Measurements from ENCODE around the gene MYO7B.

The MYO7B gene

DNA sequence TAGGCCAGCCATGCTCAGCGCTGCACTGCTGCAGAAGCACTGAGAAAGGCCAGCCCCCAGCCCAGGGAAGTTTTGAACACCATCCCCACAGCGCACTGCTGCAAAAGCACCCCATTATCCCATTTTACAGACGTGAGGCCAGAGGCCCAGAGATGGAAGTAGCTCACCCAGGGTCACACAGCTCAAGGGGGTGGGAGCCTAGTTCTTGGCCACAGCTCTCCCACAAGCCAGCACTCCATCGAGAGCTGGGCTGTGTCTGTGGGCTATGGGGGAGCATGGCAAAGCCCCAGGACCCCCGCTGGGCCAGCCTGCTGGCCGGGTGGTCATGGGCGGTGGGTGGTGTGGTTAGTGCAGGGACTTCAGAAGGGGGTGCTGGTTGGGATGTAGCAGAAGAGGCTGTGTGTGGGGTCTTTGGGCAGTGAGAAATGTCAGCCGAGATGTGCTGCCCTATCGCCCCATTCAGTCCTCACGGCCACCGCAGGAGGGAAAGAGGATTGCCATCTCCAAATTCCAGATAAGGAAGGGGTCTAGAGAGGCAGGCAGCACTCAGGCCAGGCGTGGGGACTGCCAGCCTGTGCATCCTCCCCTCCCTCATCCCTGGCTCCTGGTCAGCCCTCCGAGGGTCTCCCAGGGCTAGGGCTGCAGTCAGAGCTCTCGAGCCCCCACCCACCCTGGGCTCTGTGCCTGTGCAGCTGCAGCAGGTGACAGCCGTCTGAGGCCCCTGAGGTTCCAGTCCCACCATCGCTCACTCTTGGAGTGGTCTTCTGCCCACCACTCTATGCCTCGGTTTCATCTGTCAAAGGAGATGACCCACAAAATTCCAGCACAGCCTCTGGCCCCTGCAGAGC lies 93.5 kb downstream of the MYO7B start:
- Histone ChIP-seq H2AK5ac (ENCODE audit: low read depth, low read length) (no peak overlapping the region), H3K14ac (ENCODE audit: low read length) (no peak overlapping the region), H3K9me3 (replicated peaks in 1 of 2; ENCODE audit: control insufficient read depth in 2 of 2, insufficient read depth in 1 of 2, low read depth in 1 of 2, low read length in 2 of 2) (no peaks in the 10 kb centered on the region), H4K8ac (ENCODE audit: low read depth, low read length) (no peak overlapping the region), H3K36me3 (replicated peaks in 1 of 2; ENCODE audit: control insufficient read depth in 2 of 2, insufficient read depth in 2 of 2, low read length in 2 of 2) (no peaks in the 10 kb centered on the region), H3K23ac (ENCODE audit: low read depth, low read length, poor library complexity) (peak overlapping the region; percentile 53), H3K4me1 (ENCODE audit: control insufficient read depth in 2 of 2, insufficient read depth in 1 of 2, low read depth in 1 of 2, low read length in 2 of 2) (no peaks in the 10 kb centered on the region), H2BK120ac (ENCODE audit: low read depth, low read length) (peak overlapping the region; percentile 41), H3K18ac (ENCODE audit: low read length) (peak overlapping the region; percentile 49), H3K4ac (ENCODE audit: low read length) (no peak overlapping the region), H2BK5ac (ENCODE audit: low read length) (peak overlapping the region; percentile 61), H3K4me2 (ENCODE audit: insufficient read depth, low read length, poor library complexity, severe bottlenecking) (no peak overlapping the region), H3K79me1 (ENCODE audit: low read depth, low read length) (peaks cover 4% of the 10 kb centered on the region), H2BK15ac (ENCODE audit: low read length) (no peak overlapping the region), H4K91ac (ENCODE audit: low read depth, low read length, poor library complexity) (no peak overlapping the region), H3K9ac (ENCODE audit: low read depth, low read length, poor library complexity) (no peak overlapping the region), H2BK12ac (ENCODE audit: low read length) (peak overlapping the region; percentile 84), H3K27ac (replicated peaks; ENCODE audit: low read length) (no peak overlapping the region), H3K27me3 (ENCODE audit: control insufficient read depth in 3 of 3, insufficient read depth in 3 of 3, low read depth in 1 of 3, low read length in 3 of 3) (no peaks in the 10 kb centered on the region), H2AFZ (ENCODE audit: low read length) (no peak overlapping the region), H3K4me3 (ENCODE audit: low read length in 2 of 2) (no peak overlapping the region)
- no CpG with 5 or more reads among the region's 17 CpGs for WGBS, 2 donors (ENCODE audit: extremely low coverage in 2 of 2, insufficient read length in 2 of 2, insufficient replicate concordance in 1 of 2)
- no peak for DNase-seq (ENCODE audit: low spot score)

DNA sequence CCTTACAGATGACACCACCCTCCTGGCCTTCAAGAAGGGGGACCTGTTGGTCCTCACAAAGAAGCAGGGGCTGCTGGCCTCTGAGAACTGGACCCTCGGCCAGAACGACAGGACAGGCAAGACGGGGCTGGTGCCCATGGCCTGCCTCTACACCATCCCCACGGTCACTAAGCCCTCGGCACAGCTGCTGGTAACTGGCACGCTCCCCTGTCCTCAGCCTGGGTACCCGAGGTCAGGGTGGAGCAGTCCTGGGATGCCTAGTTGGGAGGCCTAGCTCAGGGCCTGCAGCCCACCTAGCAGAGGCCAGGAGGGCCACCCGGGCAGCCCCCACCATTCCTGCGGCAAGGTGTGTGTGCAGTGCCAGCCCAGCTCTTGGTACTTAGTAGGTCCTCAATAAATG lies 94.2 kb downstream of the MYO7B start:
- Histone ChIP-seq H2AK5ac (ENCODE audit: low read depth, low read length) (no peak overlapping the region), H3K79me1 (ENCODE audit: low read depth, low read length) (peaks cover 4% of the 10 kb centered on the region), H3K4me2 (ENCODE audit: insufficient read depth, low read length, poor library complexity, severe bottlenecking) (no peak overlapping the region), H3K14ac (ENCODE audit: low read length) (peak overlapping the region; percentile 71), H2AFZ (ENCODE audit: low read length) (no peak overlapping the region), H3K4me1 (ENCODE audit: control insufficient read depth in 2 of 2, insufficient read depth in 1 of 2, low read depth in 1 of 2, low read length in 2 of 2) (no peaks in the 10 kb centered on the region), H3K27me3 (ENCODE audit: control insufficient read depth in 3 of 3, insufficient read depth in 3 of 3, low read depth in 1 of 3, low read length in 3 of 3) (no peaks in the 10 kb centered on the region), H4K8ac (ENCODE audit: low read depth, low read length) (peak overlapping the region; percentile 65), H3K23ac (ENCODE audit: low read depth, low read length, poor library complexity) (peak overlapping the region; percentile 53), H2BK15ac (ENCODE audit: low read length) (no peak overlapping the region), H3K4ac (ENCODE audit: low read length) (peak overlapping the region; percentile 53), H3K27ac (replicated peaks; ENCODE audit: low read length) (no peak overlapping the region), H3K18ac (ENCODE audit: low read length) (no peak overlapping the region), H4K91ac (ENCODE audit: low read depth, low read length, poor library complexity) (no peak overlapping the region), H2BK120ac (ENCODE audit: low read depth, low read length) (peak overlapping the region; percentile 41), H3K4me3 (ENCODE audit: low read length in 2 of 2) (no peak overlapping the region), H3K36me3 (replicated peaks in 1 of 2; ENCODE audit: control insufficient read depth in 2 of 2, insufficient read depth in 2 of 2, low read length in 2 of 2) (no peaks in the 10 kb centered on the region), H2BK12ac (ENCODE audit: low read length) (peak overlapping the region; percentile 84), H3K9ac (ENCODE audit: low read depth, low read length, poor library complexity) (no peak overlapping the region), H2BK5ac (ENCODE audit: low read length) (peak overlapping the region; percentile 61), H3K9me3 (replicated peaks in 1 of 2; ENCODE audit: control insufficient read depth in 2 of 2, insufficient read depth in 1 of 2, low read depth in 1 of 2, low read length in 2 of 2) (no peaks in the 10 kb centered on the region)
- no peak for DNase-seq (ENCODE audit: low spot score)
- WGBS, 2 donors (ENCODE audit: extremely low coverage in 2 of 2, insufficient read length in 2 of 2, insufficient replicate concordance in 1 of 2): no CpG with 5 or more reads among the region's 9 CpGs

DNA sequence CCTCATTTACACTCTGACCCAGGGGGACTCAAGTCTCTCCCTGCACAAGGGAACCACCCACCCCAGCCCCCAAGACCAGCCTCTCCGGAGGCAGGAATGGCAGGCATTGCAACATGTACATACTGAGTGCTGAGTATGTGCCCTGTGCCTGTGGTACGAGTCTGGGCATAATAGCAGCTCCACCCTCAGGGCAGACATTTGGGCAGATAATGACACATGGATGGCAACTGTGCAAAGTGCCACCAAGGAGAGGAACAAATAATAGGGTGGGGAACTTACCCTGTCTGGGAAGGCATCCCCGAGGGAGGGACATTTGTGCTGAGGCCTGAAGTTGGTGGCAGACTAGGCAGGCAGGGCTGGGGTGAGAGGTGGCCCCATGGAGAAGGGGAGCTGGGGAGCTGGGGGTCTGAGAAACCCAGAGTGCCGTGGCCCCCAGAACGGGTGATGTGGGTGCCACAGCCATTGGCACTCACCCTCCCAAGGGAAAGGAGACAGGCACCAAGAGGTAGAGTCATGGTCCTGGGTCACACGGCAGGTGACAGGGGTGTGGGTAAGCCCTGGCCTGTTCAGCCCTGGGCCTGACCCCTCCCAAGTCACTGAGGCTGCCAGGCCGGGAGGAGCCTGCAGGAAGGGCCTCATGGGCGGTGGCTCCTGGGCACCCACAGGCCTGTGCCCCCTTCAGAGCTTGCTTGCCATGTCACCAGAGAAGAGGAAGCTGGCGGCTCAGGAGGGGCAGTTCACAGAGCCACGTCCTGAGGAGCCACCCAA lies 94.8 kb downstream of the MYO7B start:
- Histone ChIP-seq H2AK5ac (ENCODE audit: low read depth, low read length) (no peak overlapping the region), H3K4ac (ENCODE audit: low read length) (no peak overlapping the region), H2AFZ (ENCODE audit: low read length) (no peak overlapping the region), H3K4me2 (ENCODE audit: insufficient read depth, low read length, poor library complexity, severe bottlenecking) (no peak overlapping the region), H4K91ac (ENCODE audit: low read depth, low read length, poor library complexity) (no peak overlapping the region), H2BK15ac (ENCODE audit: low read length) (peak overlapping the region; percentile 10), H3K27me3 (ENCODE audit: control insufficient read depth in 3 of 3, insufficient read depth in 3 of 3, low read depth in 1 of 3, low read length in 3 of 3) (no peaks in the 10 kb centered on the region), H3K23ac (ENCODE audit: low read depth, low read length, poor library complexity) (peak overlapping the region; percentile 62), H3K4me1 (ENCODE audit: control insufficient read depth in 2 of 2, insufficient read depth in 1 of 2, low read depth in 1 of 2, low read length in 2 of 2) (no peaks in the 10 kb centered on the region), H3K27ac (replicated peaks; ENCODE audit: low read length) (no peak overlapping the region), H3K9ac (ENCODE audit: low read depth, low read length, poor library complexity) (no peak overlapping the region), H3K79me1 (ENCODE audit: low read depth, low read length) (peaks cover 4% of the 10 kb centered on the region), H2BK120ac (ENCODE audit: low read depth, low read length) (no peak overlapping the region), H2BK12ac (ENCODE audit: low read length) (no peak overlapping the region), H2BK5ac (ENCODE audit: low read length) (no peak overlapping the region), H3K4me3 (ENCODE audit: low read length in 2 of 2) (no peak overlapping the region), H3K18ac (ENCODE audit: low read length) (no peak overlapping the region), H3K36me3 (replicated peaks in 1 of 2; ENCODE audit: control insufficient read depth in 2 of 2, insufficient read depth in 2 of 2, low read length in 2 of 2) (no peaks in the 10 kb centered on the region), H4K8ac (ENCODE audit: low read depth, low read length) (peak overlapping the region; percentile 65), H3K14ac (ENCODE audit: low read length) (peak overlapping the region; percentile 71), H3K9me3 (replicated peaks in 1 of 2; ENCODE audit: control insufficient read depth in 2 of 2, insufficient read depth in 1 of 2, low read depth in 1 of 2, low read length in 2 of 2) (no peaks in the 10 kb centered on the region)
- DNase-seq (ENCODE audit: low spot score): no peak
- no CpG with 5 or more reads among the region's 10 CpGs for WGBS, 2 donors (ENCODE audit: extremely low coverage in 2 of 2, insufficient read length in 2 of 2, insufficient replicate concordance in 1 of 2)
